Measurements from ENCODE around the gene EPB41L4A.

GRCh38 chr5:112226215-112226614 is 192.9 kb downstream of the EPB41L4A start:
- TF ChIP-seq CTCF (IDR thresholded peaks at IDR 0.05): no peak
- no peak for TF ChIP-seq POLR2A (IDR thresholded peaks at IDR 0.05)

Data from breast epithelium (tissue), 3 donors.